ENCODE results near the gene CAP1. TPM values are rescaled to one million over a fixed set of nuclear protein-coding genes. Genes with fewer than 3 reads are reported as not detected.

Gene CAP1
- total and polyA plus RNA-seq, 8 donors = 28.5 to 146 (median 57.8) TPM

DNA sequence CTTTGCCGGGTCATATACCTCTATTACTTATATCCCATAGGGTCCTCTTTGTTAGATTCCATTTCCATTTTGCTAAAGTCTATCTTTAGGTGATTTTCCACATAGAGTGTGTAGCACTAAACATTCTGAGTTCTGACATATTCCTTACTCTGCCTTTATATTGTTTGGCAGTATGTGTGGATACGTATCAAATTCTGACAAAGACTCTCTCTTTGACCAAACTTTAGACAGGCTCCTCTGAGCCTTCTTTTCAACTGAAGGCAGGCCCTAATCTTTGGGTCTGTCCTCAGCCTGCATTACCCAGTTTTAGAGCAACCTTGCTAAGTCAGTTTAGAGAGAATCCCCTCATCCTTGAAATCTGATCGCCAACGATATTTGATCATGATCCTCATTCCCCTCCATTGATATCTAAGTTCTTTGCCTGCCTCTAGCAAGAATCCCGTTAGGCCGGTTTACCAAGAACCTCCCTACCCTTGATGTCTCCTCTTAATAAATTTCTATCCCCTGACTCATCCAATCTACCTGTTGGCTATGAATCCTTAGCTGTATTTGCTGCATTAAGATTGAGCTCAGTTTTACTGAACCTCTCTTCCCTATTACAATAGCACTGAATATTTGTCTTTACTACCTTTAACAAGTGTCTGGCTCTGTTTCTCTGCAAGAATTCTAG lies 66.9 kb downstream of the CAP1 start:
- whole genome bisulfite sequencing, 2 donors = 65 to 80% methylated on average over 6 of the region's 6 CpGs
- no peaks in the 10 kb centered on the region for H3K27me3 ChIP-seq
- peak in 1 of 6 donors; percentile 16 for DNase-seq
- TF ChIP-seq, protein P1, sequence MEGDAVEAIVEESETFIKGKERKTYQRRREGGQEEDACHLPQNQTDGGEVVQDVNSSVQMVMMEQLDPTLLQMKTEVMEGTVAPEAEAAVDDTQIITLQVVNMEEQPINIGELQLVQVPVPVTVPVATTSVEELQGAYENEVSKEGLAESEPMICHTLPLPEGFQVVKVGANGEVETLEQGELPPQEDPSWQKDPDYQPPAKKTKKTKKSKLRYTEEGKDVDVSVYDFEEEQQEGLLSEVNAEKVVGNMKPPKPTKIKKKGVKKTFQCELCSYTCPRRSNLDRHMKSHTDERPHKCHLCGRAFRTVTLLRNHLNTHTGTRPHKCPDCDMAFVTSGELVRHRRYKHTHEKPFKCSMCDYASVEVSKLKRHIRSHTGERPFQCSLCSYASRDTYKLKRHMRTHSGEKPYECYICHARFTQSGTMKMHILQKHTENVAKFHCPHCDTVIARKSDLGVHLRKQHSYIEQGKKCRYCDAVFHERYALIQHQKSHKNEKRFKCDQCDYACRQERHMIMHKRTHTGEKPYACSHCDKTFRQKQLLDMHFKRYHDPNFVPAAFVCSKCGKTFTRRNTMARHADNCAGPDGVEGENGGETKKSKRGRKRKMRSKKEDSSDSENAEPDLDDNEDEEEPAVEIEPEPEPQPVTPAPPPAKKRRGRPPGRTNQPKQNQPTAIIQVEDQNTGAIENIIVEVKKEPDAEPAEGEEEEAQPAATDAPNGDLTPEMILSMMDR (IDR thresholded peaks at IDR 0.05) = no peak
- H3K27ac ChIP-seq = no peak overlapping the region
- intact Hi-C loops (cut with DNase I) = no loop called here
- H3K4me3 ChIP-seq = no peak overlapping the region
- no peaks in the 10 kb centered on the region for H3K36me3 ChIP-seq
- no peaks in the 10 kb centered on the region for H3K4me1 ChIP-seq
- no peaks in the 10 kb centered on the region for H3K9me3 ChIP-seq
- no peak for FAIRE-seq
- ATAC-seq = peak in 3 of 4 donors; percentile 32 to 63 (median 48)

DNA sequence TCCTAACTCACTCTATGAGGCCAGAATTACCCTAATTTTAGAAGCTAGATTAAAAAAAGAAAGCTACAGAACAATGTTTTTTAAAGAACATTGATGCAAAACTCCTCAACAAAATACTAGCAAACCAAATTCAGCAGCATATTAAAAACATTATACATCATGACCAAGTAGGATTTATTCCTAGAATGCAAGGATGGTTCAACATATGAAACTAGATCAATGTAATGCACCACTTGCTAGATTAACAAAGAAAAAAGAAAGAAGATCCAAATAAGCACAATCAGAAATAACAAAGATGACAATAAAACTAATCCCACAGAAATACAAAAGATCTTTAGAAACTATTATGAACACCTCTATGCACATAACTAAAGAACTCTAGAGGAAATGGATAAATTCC lies 69.9 kb downstream of the CAP1 start:
- Histone ChIP-seq H3K36me3 (no peaks in the 10 kb centered on the region), H3K27me3 (no peaks in the 10 kb centered on the region), H3K4me1 (no peaks in the 10 kb centered on the region), H3K4me3 (no peak overlapping the region), H3K9me3 (no peaks in the 10 kb centered on the region), H3K27ac (no peak overlapping the region)
- intact Hi-C loops (cut with DNase I) = no loop called here
- FAIRE-seq = no peak
- DNase-seq = no peak
- TF ChIP-seq, protein P1 (IDR thresholded peaks at IDR 0.05) = no peak
- ATAC-seq = no peak

DNA sequence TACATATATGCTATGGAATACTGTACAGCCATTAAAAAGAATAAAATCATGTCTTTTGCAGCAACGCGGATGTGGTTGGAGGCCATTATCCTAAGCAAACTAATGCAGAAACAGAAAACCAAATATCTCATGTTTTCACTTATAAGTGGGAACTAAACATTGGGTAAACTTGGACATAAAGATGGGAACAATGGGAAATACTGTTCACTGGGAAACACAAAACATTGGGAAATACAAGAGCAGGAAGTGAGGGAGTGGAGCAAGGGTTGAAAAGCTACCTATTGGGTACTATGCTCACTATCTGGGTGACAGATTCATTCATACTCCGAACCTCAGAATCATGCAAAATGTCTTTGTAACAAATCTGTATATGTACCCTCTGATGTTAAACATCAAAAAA lies 73.9 kb downstream of the CAP1 start:
- Histone ChIP-seq H3K4me3 (no peak overlapping the region), H3K36me3 (no peaks in the 10 kb centered on the region), H3K27ac (no peak overlapping the region), H3K4me1 (no peaks in the 10 kb centered on the region), H3K27me3 (no peaks in the 10 kb centered on the region), H3K9me3 (no peaks in the 10 kb centered on the region)
- FAIRE-seq (no peak), ATAC-seq (no peak), DNase-seq (no peak)
- intact Hi-C loops (cut with DNase I) = no loop called here
- TF ChIP-seq, protein P1 (IDR thresholded peaks at IDR 0.05) = no peak
- 82 to 84% methylated on average over 3 of the region's 3 CpGs for WGBS, 2 donors

DNA sequence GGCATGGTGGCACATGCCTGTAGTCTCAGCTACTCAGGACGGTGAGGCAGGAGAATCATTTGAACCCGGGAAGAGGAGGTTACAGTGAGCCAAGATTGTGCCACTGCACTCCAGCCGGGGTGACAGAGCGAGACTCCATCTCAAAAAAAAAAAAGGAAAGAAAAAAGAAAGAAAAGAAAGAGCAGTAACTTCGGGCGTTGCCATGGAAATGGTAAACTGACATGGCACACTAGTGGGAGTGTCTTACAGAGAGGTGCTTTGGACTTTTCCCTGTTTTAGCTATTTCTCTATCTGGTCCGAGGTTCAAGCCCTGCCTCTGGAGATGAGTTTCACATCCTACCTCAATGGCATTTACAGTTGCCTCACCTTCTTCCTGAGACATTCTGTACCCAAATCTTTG lies 79.6 kb downstream of the CAP1 start:
- H3K4me3 ChIP-seq = no peak overlapping the region
- no peaks in the 10 kb centered on the region for H3K36me3 ChIP-seq
- 72 to 83% methylated on average over 7 of the region's 7 CpGs for WGBS, 2 donors
- no peaks in the 10 kb centered on the region for H3K9me3 ChIP-seq
- H3K4me1 ChIP-seq = peaks cover 0 to 3% (median 0%) of the 10 kb centered on the region in 3 donors
- TF ChIP-seq, protein P1 (IDR thresholded peaks at IDR 0.05) = no peak
- ATAC-seq (no peak), DNase-seq (no peak), FAIRE-seq (no peak)
- H3K27ac ChIP-seq = no peak overlapping the region
- intact Hi-C loops (cut with DNase I) = no loop called here
- no peaks in the 10 kb centered on the region for H3K27me3 ChIP-seq

Other genes with a start within 250 kb of the CAP1 start
- 10 to 100 TPM in 5 of 6 donors, 1 to 10 TPM in 1; 9.9 to 14.5 (median 12.1) TPM for gene TRIT1, start 157.2 kb upstream of the CAP1 start, total RNA-seq
- gene TRIT1, start 157.2 kb upstream of the CAP1 start, polyA plus RNA-seq = 10 to 100 TPM; 14.3 to 17.7 TPM
- 10 to 100 TPM in 2 of 6 donors, 1 to 10 TPM in 4; 3.4 to 17.9 (median 7.2) TPM for gene MYCL, start 138.8 kb upstream of the CAP1 start, total RNA-seq
- 1 to 10 TPM; 1.4 to 3.0 TPM for gene MYCL, start 138.8 kb upstream of the CAP1 start, polyA plus RNA-seq
- 1 to 10 TPM in 1 of 6 donors, under 1 TPM in 4, not detected in 1; 0.16 to 1.0 (median 0.34) TPM for gene MFSD2A, start 85.6 kb upstream of the CAP1 start, total RNA-seq
- gene MFSD2A, start 85.6 kb upstream of the CAP1 start, polyA plus RNA-seq = under 1 TPM; 0.68 to 0.96 TPM
- gene PPT1, start 56.5 kb downstream of the CAP1 start, total RNA-seq = 10 to 100 TPM; 20.1 to 74.1 (median 32.2) TPM
- gene PPT1, start 56.5 kb downstream of the CAP1 start, polyA plus RNA-seq = 10 to 100 TPM; 21.3 to 50.5 TPM
- gene RLF, start 120.7 kb downstream of the CAP1 start, total RNA-seq = 1 to 10 TPM; 4.1 to 8.5 (median 4.7) TPM
- gene RLF, start 120.7 kb downstream of the CAP1 start, polyA plus RNA-seq = 1 to 10 TPM; 2.2 to 4.3 TPM
- not detected for gene TMCO2, start 207.2 kb downstream of the CAP1 start, total RNA-seq
- gene TMCO2, start 207.2 kb downstream of the CAP1 start, polyA plus RNA-seq = not detected
- gene ZMPSTE24, start 217.5 kb downstream of the CAP1 start, total RNA-seq = 10 to 100 TPM in 5 of 6 donors, 1 to 10 TPM in 1; 9.9 to 29.8 (median 12.4) TPM
- gene ZMPSTE24, start 217.5 kb downstream of the CAP1 start, polyA plus RNA-seq = 10 to 100 TPM in 1 of 2 donors, 1 to 10 TPM in 1; 6.9 to 17.0 TPM